OCI-LY7 (cell line): ENCODE measurements around the gene SATB1. TPM values are rescaled to one million over a fixed set of nuclear protein-coding genes. Genes with fewer than 3 reads are reported as not detected.

Source experiments
- Bru-seq: library from RNA; stranded (reverse); fragments of 400-500 nt; gene quantifications from one replicate; lab custom pipeline; 2021; lab: Mats Ljungman, UMichigan
- BruChase-seq, 2 experiments: library from RNA; stranded (reverse); fragments of 400-500 nt; gene quantifications; one replicate each; lab custom pipeline; 2021; lab: Mats Ljungman, UMichigan
- BruUV-seq: library from RNA; stranded (reverse); fragments of 400-500 nt; replicated peaks from 2 replicates; lab custom pipeline; 2021; lab: Mats Ljungman, UMichigan
- CTCF ChIA-PET: fragments of 300-600 bp; sonication (Branson Sonifier 250); formaldehyde crosslinking; loops from one replicate; lab custom pipeline; 2022; ENCODE audit warnings: antibody characterized with exemption; ENCODE audit not compliant: unreplicated experiment; lab: Charles Lee
- POLR2A ChIA-PET: fragments of 300-600 bp; sonication (Branson Sonifier 250); formaldehyde crosslinking; loops from one replicate; lab custom pipeline; 2022; ENCODE audit warnings: antibody characterized with exemption; lab: Charles Lee
- DNase-seq: peaks from one replicate; pipeline ENCODE4 v3.0.0-alpha.2; 2015; ENCODE audit warnings: low spot score
- H2AFZ ChIP-seq: fragments of 200-600 bp; sonication (generic), shearing (Covaris generic); 2 replicates; pipeline ENCODE4 v1.6.1; 2014; ENCODE audit warnings: mild to moderate bottlenecking, antibody characterized with exemption, low read length, moderate library complexity
- H3K27ac ChIP-seq: fragments of 200-600 bp; sonication (generic); 2 replicates; pipeline ENCODE4 v1.5.1; 2014; ENCODE audit warnings: mixed run types, low read depth, mild to moderate bottlenecking, moderate library complexity, low read length, inconsistent platforms; ENCODE audit not compliant: poor library complexity, severe bottlenecking
- H3K36me3 ChIP-seq: fragments of 200-600 bp; sonication (generic); 2 replicates; pipeline ENCODE4 v1.6.1; 2014; ENCODE audit warnings: mild to moderate bottlenecking, antibody characterized with exemption, low read length, moderate library complexity, mixed read lengths; ENCODE audit not compliant: insufficient read depth
- H3K4me1 ChIP-seq: fragments of 200-600 bp; sonication (generic); 2 replicates; pipeline ENCODE4 v1.5.1; 2014; ENCODE audit warnings: mild to moderate bottlenecking, low read length; ENCODE audit not compliant: insufficient read depth, poor library complexity, severe bottlenecking
- H3K4me2 ChIP-seq: fragments of 200-600 bp; sonication (generic); 2 replicates; pipeline ENCODE4 v1.6.1; 2014; ENCODE audit warnings: mild to moderate bottlenecking, low read length
- H3K4me3 ChIP-seq: fragments of 200-600 bp; sonication (generic); 2 replicates; pipeline ENCODE4 v1.5.1; 2014; ENCODE audit warnings: mild to moderate bottlenecking, low read depth, low read length; ENCODE audit not compliant: poor library complexity, severe bottlenecking
- H3K79me2 ChIP-seq: fragments of 200-600 bp; sonication (generic); 2 replicates; pipeline ENCODE4 v1.6.1; 2016; ENCODE audit warnings: low read depth, mild to moderate bottlenecking, low read length, moderate library complexity, mixed read lengths; ENCODE audit not compliant: insufficient read depth
- H3K9me2 ChIP-seq: fragments of 200-600 bp; sonication (generic); 2 replicates; pipeline ENCODE4 v1.6.1; 2016; ENCODE audit warnings: mild to moderate bottlenecking, low read length, mixed read lengths; ENCODE audit not compliant: insufficient read depth
- H3K9me3 ChIP-seq: fragments of 200-600 bp; sonication (generic); 2 replicates; pipeline ENCODE4 v1.6.1; 2014; ENCODE audit warnings: mild to moderate bottlenecking, mixed run types, low read length, mixed read lengths
- H4K20me1 ChIP-seq: fragments of 200-600 bp; sonication (generic); 2 replicates; pipeline ENCODE4 v1.6.1; 2014; ENCODE audit warnings: mild to moderate bottlenecking, antibody characterized with exemption, low read length, moderate library complexity, mixed read lengths; ENCODE audit not compliant: insufficient read depth
- EZH2phosphoT487 ChIP-seq: fragments of 200-600 bp; sonication (generic); IDR thresholded peaks from 2 replicates; pipeline ENCODE4 v1.6.1; 2018; ENCODE audit warnings: low read depth, borderline replicate concordance, mild to moderate bottlenecking, mixed run types, antibody characterized with exemption, low read length, moderate library complexity, mixed read lengths
- intact Hi-C: fragments of 100-400 bp; cut with micrococcal nuclease; formaldehyde crosslinking; loops from one replicate; pipeline ENCODE4 v1.10.0; 2022; ENCODE audit not compliant: unreplicated experiment
- long read RNA-seq: library from polyadenylated mRNA; stranded (forward); transcript quantifications from one replicate; pipeline ENCODE4 v2.0.0, GENCODE V29; 2022
- total RNA-seq, 2 experiments: library from RNA; depleted of rRNA in 1 of 2; stranded (reverse); fragments of >200 nt in 1 of 2; shearing (Covaris generic) in 1 of 2; gene quantifications; 2 replicates each; pipeline ENCODE4 v1.2.3, GENCODE V29; 2014 to 2022
- TF ChIP-seq, protein P1 (sequence below): fragments of 200-600 bp; sonication (generic); conservative IDR thresholded peaks from 2 replicates; pipeline ENCODE4 v1.5.1; 2014; ENCODE audit warnings: mild to moderate bottlenecking, antibody characterized with exemption, low read length, moderate library complexity, mixed read lengths

Gene SATB1
- 5.6 and 8.7 TPM in 2 replicates for total RNA-seq (2014; rRNA removed; shearing (Covaris generic))
- total RNA-seq (2022): 2.5 and 2.7 TPM in 2 replicates
- Bru-seq, nascent RNA: percentile 26 among the genes with signal in this experiment
- percentile 23 among the genes with signal in this experiment for BruChase-seq, experiment 1, labeled RNA remaining after a 6-hour chase
- percentile 26 among the genes with signal in this experiment for BruChase-seq, experiment 2, labeled RNA remaining after a 2-hour chase
- long read RNA-seq: 0 reads

DNA sequence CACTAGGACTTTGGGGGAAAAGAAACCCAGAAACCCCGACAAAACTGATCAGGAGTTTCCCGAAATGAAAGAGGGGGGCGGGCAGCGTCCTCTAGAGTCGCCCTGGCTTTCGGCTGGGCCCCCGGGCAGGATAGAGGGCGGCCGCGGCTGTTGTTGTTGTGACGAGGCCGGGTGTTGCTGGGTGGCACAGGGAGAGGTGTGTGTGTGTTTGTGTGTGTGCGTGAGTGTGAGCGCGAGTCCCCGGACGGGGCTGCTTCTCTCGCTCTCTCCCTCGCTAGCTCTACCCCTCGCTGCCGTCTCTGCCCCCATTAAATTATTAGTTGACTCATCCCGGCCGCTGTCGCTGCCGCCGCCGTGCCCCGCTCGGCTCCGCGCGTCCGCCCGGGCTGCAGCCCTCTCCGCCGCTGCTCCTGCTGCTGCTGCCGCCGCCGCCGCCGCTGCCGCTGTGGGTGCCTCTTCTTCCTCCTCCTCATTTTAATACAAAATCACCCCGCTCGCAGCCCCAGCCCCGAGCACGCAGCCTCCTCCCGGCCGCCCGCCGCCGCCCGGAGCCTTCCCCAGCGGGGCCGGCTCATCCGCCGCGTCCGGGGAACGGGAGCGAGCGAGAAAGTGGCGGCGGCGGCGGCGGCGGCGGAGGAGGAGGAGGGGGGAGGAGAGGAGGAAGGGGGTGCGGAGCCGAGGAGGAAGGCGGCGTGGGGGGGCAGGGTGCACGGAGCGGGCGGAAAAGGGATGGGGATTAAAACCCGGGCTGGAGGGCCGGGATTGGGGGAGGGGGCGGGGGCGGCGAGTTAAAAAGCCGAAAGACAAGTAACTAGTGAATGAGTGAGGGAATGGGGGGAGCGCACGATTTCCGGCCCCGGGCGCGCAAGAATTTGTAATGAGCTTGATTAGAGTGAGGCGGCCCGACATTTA, at the start of gene SATB1:
Gene SATB1, minus strand, starts transcription at position 611 of the 912 bp plus-strand sequence. CDS start 4,372 bp downstream, outside the sequence.
- H3K9me3 ChIP-seq: no peaks in the 10 kb centered on the region
- H2AFZ ChIP-seq: peak within 1 kb of the TSS; percentile 61
- no peaks in the 10 kb centered on the region for H3K9me2 ChIP-seq
- H3K4me2 ChIP-seq: peak within 1 kb of the TSS; percentile 99
- peak within 1 kb of the TSS; percentile 81 for H3K4me3 ChIP-seq
- no peak within 1 kb of the TSS for H3K27ac ChIP-seq
- H3K36me3 ChIP-seq: no peaks in the 10 kb centered on the region
- no peaks in the 10 kb centered on the region for H4K20me1 ChIP-seq
- ChIA-PET CTCF (no interaction called here), POLR2A (no interaction called here)
- intact Hi-C loops: loop anchor here (5.0 kb wide), 1 partner anchor 77 kb away; no protein-coding TSS in a partner anchor
- no TSS peak for BruUV-seq
- H3K4me1 ChIP-seq: peaks cover 12% of the 10 kb centered on the region
- peak; percentile 62 for DNase-seq
- H3K79me2 ChIP-seq: no peaks in the 10 kb centered on the region
- no peak for TF ChIP-seq EZH2phosphoT487
- TF ChIP-seq, protein P1, sequence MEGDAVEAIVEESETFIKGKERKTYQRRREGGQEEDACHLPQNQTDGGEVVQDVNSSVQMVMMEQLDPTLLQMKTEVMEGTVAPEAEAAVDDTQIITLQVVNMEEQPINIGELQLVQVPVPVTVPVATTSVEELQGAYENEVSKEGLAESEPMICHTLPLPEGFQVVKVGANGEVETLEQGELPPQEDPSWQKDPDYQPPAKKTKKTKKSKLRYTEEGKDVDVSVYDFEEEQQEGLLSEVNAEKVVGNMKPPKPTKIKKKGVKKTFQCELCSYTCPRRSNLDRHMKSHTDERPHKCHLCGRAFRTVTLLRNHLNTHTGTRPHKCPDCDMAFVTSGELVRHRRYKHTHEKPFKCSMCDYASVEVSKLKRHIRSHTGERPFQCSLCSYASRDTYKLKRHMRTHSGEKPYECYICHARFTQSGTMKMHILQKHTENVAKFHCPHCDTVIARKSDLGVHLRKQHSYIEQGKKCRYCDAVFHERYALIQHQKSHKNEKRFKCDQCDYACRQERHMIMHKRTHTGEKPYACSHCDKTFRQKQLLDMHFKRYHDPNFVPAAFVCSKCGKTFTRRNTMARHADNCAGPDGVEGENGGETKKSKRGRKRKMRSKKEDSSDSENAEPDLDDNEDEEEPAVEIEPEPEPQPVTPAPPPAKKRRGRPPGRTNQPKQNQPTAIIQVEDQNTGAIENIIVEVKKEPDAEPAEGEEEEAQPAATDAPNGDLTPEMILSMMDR: no peak

DNA sequence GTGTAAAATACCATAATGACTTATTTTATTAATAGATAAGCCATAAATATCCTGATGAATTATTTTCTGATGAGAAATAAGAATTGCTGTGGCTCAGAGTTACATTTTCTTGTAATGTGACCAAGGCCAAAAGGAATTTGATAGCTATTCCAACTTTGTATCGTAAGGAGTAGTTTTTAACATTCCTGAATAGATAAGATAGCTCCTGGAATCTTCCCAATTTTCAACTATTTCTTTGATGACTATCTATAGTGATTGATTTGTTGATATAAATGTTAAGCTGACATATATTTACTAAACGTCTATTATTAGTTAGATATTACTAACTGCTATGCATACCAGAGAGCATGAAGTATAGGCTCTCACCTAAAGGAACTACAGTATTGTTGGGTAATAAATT, 49.1 kb upstream of the SATB1 start:
- no peak overlapping the region for H2AFZ ChIP-seq
- no peak overlapping the region for H3K4me3 ChIP-seq
- no peaks in the 10 kb centered on the region for H3K36me3 ChIP-seq
- no peaks in the 10 kb centered on the region; the same call in 1 of the 2 replicates for H3K9me2 ChIP-seq
- CTCF ChIA-PET: no interaction called here
- H3K4me2 ChIP-seq: no peak overlapping the region
- no peaks in the 10 kb centered on the region for H3K9me3 ChIP-seq
- DNase-seq: no peak
- H3K27ac ChIP-seq: no peak overlapping the region
- H3K4me1 ChIP-seq: no peaks in the 10 kb centered on the region
- intact Hi-C loops: no loop called here
- H3K79me2 ChIP-seq: no peaks in the 10 kb centered on the region
- no peaks in the 10 kb centered on the region for H4K20me1 ChIP-seq
- TF ChIP-seq, protein P1: no peak
- TF ChIP-seq EZH2phosphoT487: no peak
- BruUV-seq: no TSS peak
- POLR2A ChIA-PET: interaction anchor here (1.0 kb wide), 1 partner anchor 23 kb away, joined by 3 read pairs; no protein-coding TSS in a partner anchor
